HK-2 (cell line): ENCODE measurements around the gene GNL3.
"Not testable (repeated sequence)": the region's sequence is repeated elsewhere in the genome, so short reads cannot be mapped to it uniquely, and the experiment has no call there.

ENCODE experiments used
- DNase-seq: peaks from one replicate; pipeline ENCODE4 v3.0.0-alpha.2; 2018; ENCODE audit not compliant: unreplicated experiment

The GNL3 gene

GRCh38 chr3:52721002-52721729, 35.3 kb downstream of the GNL3 start:
- no peak for DNase-seq

- DNase-seq, result no peak
These were observed 35.8 kb downstream of the GNL3 start for GRCh38 chr3:52721730-52722008.

GRCh38 chr3:52722491-52722890, 36.7 kb downstream of the GNL3 start:
- no peak for DNase-seq

GRCh38 chr3:52723935-52724334, 38.1 kb downstream of the GNL3 start:
- DNase-seq, result no peak

GRCh38 chr3:52724511-52724910, 38.7 kb downstream of the GNL3 start:
- DNase-seq, result no peak

- DNase-seq, result not testable (repeated sequence)
These were observed 42.9 kb downstream of the GNL3 start for GRCh38 chr3:52728753-52729152.

- no peak for DNase-seq
These were observed 44.8 kb downstream of the GNL3 start for GRCh38 chr3:52730681-52731080.

- DNase-seq, result no peak
These were observed 45.8 kb downstream of the GNL3 start for GRCh38 chr3:52731590-52731989.

- no peak for DNase-seq
These were observed 47.5 kb downstream of the GNL3 start for GRCh38 chr3:52733256-52733891.

- no peak for DNase-seq
These were observed 53.9 kb downstream of the GNL3 start for GRCh38 chr3:52739730-52740129.

- no peak for DNase-seq
These were observed 56.7 kb downstream of the GNL3 start for GRCh38 chr3:52742418-52743041.

GRCh38 chr3:52743152-52743551, 57.3 kb downstream of the GNL3 start:
- no peak for DNase-seq

GRCh38 chr3:52743721-52744120, 57.9 kb downstream of the GNL3 start:
- no peak for DNase-seq
